Neuronal stem cell (in vitro differentiated cells): Measurements from ENCODE around the gene TSBP1.
A peak's percentile ranks its signal among the peaks of the same experiment; 100 is the strongest.

Experiments used
- DNase-seq: peaks from one replicate; pipeline ENCODE4 v3.0.0-alpha.2; 2013; ENCODE audit warnings: low spot score
- H2AFZ ChIP-seq: one replicate; pipeline ENCODE4 v1.6.1; 2013; ENCODE audit warnings: mild to moderate bottlenecking, low read length, inconsistent platforms
- H2AK5ac ChIP-seq: 2 replicates; pipeline ENCODE4 v1.6.1; 2013; ENCODE audit warnings: low read depth, mild to moderate bottlenecking, inconsistent platforms, low read length, moderate library complexity, mixed read lengths
- H2BK120ac ChIP-seq: 2 replicates; pipeline ENCODE4 v1.6.1; 2013; ENCODE audit warnings: low read depth, mild to moderate bottlenecking, inconsistent platforms, low read length, moderate library complexity, mixed read lengths
- H2BK12ac ChIP-seq: one replicate; pipeline ENCODE4 v1.6.1; 2013; ENCODE audit warnings: low read length, inconsistent platforms
- H2BK15ac ChIP-seq: 2 replicates; pipeline ENCODE4 v1.6.1; 2013; ENCODE audit warnings: mild to moderate bottlenecking, low read length, inconsistent platforms, mixed read lengths
- H2BK5ac ChIP-seq: one replicate; pipeline ENCODE4 v1.6.1; 2013; ENCODE audit warnings: inconsistent platforms, mild to moderate bottlenecking, low read length, moderate library complexity
- H3K14ac ChIP-seq: one replicate; pipeline ENCODE4 v1.6.1; 2013; ENCODE audit warnings: low read length, inconsistent platforms
- H3K18ac ChIP-seq: 2 replicates; pipeline ENCODE4 v1.6.1; 2013; ENCODE audit warnings: low read length, inconsistent platforms
- H3K23ac ChIP-seq: 2 replicates; pipeline ENCODE4 v1.6.1; 2013; ENCODE audit warnings: low read depth, mild to moderate bottlenecking, mixed read lengths, low read length, inconsistent platforms; ENCODE audit not compliant: poor library complexity
- H3K27ac ChIP-seq: replicated peaks from 3 replicates; pipeline ENCODE4 v1.5.1; 2013; ENCODE audit warnings: low read length, inconsistent platforms
- H3K27me3 ChIP-seq, 3 experiments: 2 replicates each; pipeline ENCODE4 v1.6.1; 2013; ENCODE audit warnings: low read length in 3 of 3, mild to moderate bottlenecking in 2 of 3, inconsistent platforms in 1 of 3, low read depth in 1 of 3, mixed read lengths in 1 of 3, moderate library complexity in 1 of 3; ENCODE audit not compliant: control insufficient read depth in 3 of 3, insufficient read depth in 3 of 3
- H3K36me3 ChIP-seq, 2 donors: replicated peaks in 1 of 2; 2 replicates each; pipeline ENCODE4 v1.6.1; 2013; ENCODE audit warnings: low read length in 2 of 2; ENCODE audit not compliant: control insufficient read depth in 2 of 2, insufficient read depth in 2 of 2
- H3K4ac ChIP-seq: 2 replicates; pipeline ENCODE4 v1.6.1; 2013; ENCODE audit warnings: inconsistent platforms, mild to moderate bottlenecking, low read length, moderate library complexity
- H3K4me1 ChIP-seq, 2 donors: 1 replicate in 1 of 2; 2 replicates in 1 of 2; pipeline ENCODE4 v1.6.1; 2013; ENCODE audit warnings: low read length in 2 of 2, low read depth in 1 of 2; ENCODE audit not compliant: control insufficient read depth in 2 of 2, insufficient read depth in 1 of 2
- H3K4me2 ChIP-seq: one replicate; pipeline ENCODE4 v1.6.1; 2013; ENCODE audit warnings: mild to moderate bottlenecking, low read length, inconsistent platforms; ENCODE audit not compliant: insufficient read depth, poor library complexity, severe bottlenecking
- H3K4me3 ChIP-seq, 2 donors: 2 replicates each; pipeline ENCODE4 v1.5.1; 2013; ENCODE audit warnings: low read length in 2 of 2, mild to moderate bottlenecking in 2 of 2, inconsistent platforms in 1 of 2, moderate library complexity in 1 of 2
- H3K79me1 ChIP-seq: one replicate; pipeline ENCODE4 v1.6.1; 2013; ENCODE audit warnings: low read depth, mild to moderate bottlenecking, inconsistent platforms, low read length, moderate library complexity
- H3K9ac ChIP-seq: one replicate; pipeline ENCODE4 v1.6.1; 2013; ENCODE audit warnings: mild to moderate bottlenecking, low read depth, low read length, inconsistent platforms; ENCODE audit not compliant: poor library complexity
- H3K9me3 ChIP-seq, 2 donors: replicated peaks in 1 of 2; 2 replicates each; pipeline versions ENCODE3 to v1.6.1; 2013; ENCODE audit warnings: low read length in 2 of 2, mild to moderate bottlenecking in 2 of 2, inconsistent platforms in 1 of 2, low read depth in 1 of 2, mixed read lengths in 1 of 2, moderate library complexity in 1 of 2; ENCODE audit not compliant: control insufficient read depth in 2 of 2, insufficient read depth in 1 of 2
- H4K8ac ChIP-seq: one replicate; pipeline ENCODE4 v1.6.1; 2013; ENCODE audit warnings: low read depth, mild to moderate bottlenecking, inconsistent platforms, low read length, moderate library complexity
- H4K91ac ChIP-seq: one replicate; pipeline ENCODE4 v1.6.1; 2013; ENCODE audit warnings: low read length, low read depth, mild to moderate bottlenecking, inconsistent platforms; ENCODE audit not compliant: poor library complexity
- WGBS, 2 donors: extraction: QIAGEN DNeasy Blood & Tissue Kit; methylation state at CpG; one replicate each; pipeline ENCODE4 v1.1.7; 2013; ENCODE audit warnings: missing lambda C conversion rate in 2 of 2, mixed read lengths in 1 of 2; ENCODE audit not compliant: insufficient read length in 2 of 2, insufficient replicate concordance in 1 of 2; ENCODE audit errors: extremely low coverage in 2 of 2; 5-methylcytosine and 5-hydroxymethylcytosine counted together

Gene TSBP1

GRCh38 chr6:32405656-32406055 lies 34.0 kb upstream of the TSBP1 start:
- no peak overlapping the region for H2BK120ac ChIP-seq
- no peak overlapping the region for H3K27ac ChIP-seq
- H3K18ac ChIP-seq, result no peak overlapping the region
- no peak overlapping the region for H2AK5ac ChIP-seq
- H3K9ac ChIP-seq, result no peak overlapping the region
- no peak for DNase-seq
- no peaks in the 10 kb centered on the region for H3K36me3 ChIP-seq
- H2BK15ac ChIP-seq, result no peak overlapping the region
- H2AFZ ChIP-seq, result no peak overlapping the region
- H3K4ac ChIP-seq, result no peak overlapping the region
- no CpG with 5 or more reads among the region's 1 CpG for WGBS, 2 donors
- H3K14ac ChIP-seq, result no peak overlapping the region
- no peaks in the 10 kb centered on the region for H3K79me1 ChIP-seq
- no peak overlapping the region for H4K91ac ChIP-seq
- no peak overlapping the region for H3K23ac ChIP-seq
- no peaks in the 10 kb centered on the region for H3K9me3 ChIP-seq
- H3K4me1 ChIP-seq, result peaks cover 0 to 3% of the 10 kb centered on the region in 2 donors
- no peak overlapping the region for H3K4me3 ChIP-seq
- H2BK5ac ChIP-seq, result no peak overlapping the region
- H3K4me2 ChIP-seq, result no peak overlapping the region
- no peak overlapping the region for H2BK12ac ChIP-seq
- no peak overlapping the region for H4K8ac ChIP-seq
- H3K27me3 ChIP-seq, result peaks cover 0 to 6% (median 0%) of the 10 kb centered on the region in 3 experiments

- Histone ChIP-seq H2BK5ac (no peak overlapping the region), H3K18ac (no peak overlapping the region), H3K27ac (no peak overlapping the region), H2BK12ac (no peak overlapping the region), H3K23ac (peak overlapping the region; percentile 34), H3K4ac (no peak overlapping the region), H3K36me3 (no peaks in the 10 kb centered on the region), H3K4me2 (no peak overlapping the region), H3K79me1 (no peaks in the 10 kb centered on the region), H2AK5ac (no peak overlapping the region), H3K9ac (no peak overlapping the region), H3K14ac (no peak overlapping the region), H3K27me3 (peaks cover 0 to 6% (median 0%) of the 10 kb centered on the region in 3 experiments), H3K9me3 (peaks cover 0 to 2% of the 10 kb centered on the region in 2 donors), H2BK120ac (no peak overlapping the region), H2AFZ (no peak overlapping the region), H4K91ac (no peak overlapping the region), H3K4me3 (no peak overlapping the region), H3K4me1 (peaks cover 0 to 3% of the 10 kb centered on the region in 2 donors), H4K8ac (no peak overlapping the region), H2BK15ac (no peak overlapping the region)
- DNase-seq, result no peak
- WGBS, 2 donors, result no CpG with 5 or more reads among the region's 8 CpGs
Observed at GRCh38 chr6:32402812-32403211, 31.1 kb upstream of the TSBP1 start.

- no CpG with 5 or more reads among the region's 4 CpGs for WGBS, 2 donors
- Histone ChIP-seq H3K14ac (no peak overlapping the region), H3K4ac (no peak overlapping the region)
Observed at GRCh38 chr6:32401284-32401963, 29.7 kb upstream of the TSBP1 start.

GRCh38 chr6:32397252-32397920 lies 25.7 kb upstream of the TSBP1 start:
- Histone ChIP-seq H3K4ac (no peak overlapping the region), H3K27me3 (no peaks in the 10 kb centered on the region), H2AFZ (no peak overlapping the region), H3K4me1 (no peaks in the 10 kb centered on the region), H3K79me1 (no peaks in the 10 kb centered on the region), H2BK120ac (no peak overlapping the region), H3K9ac (no peak overlapping the region), H3K4me3 (no peak overlapping the region), H3K9me3 (peaks cover 0 to 2% of the 10 kb centered on the region in 2 donors), H2BK12ac (no peak overlapping the region), H2AK5ac (no peak overlapping the region), H2BK15ac (no peak overlapping the region), H3K14ac (no peak overlapping the region), H4K8ac (no peak overlapping the region), H4K91ac (no peak overlapping the region), H2BK5ac (no peak overlapping the region), H3K18ac (no peak overlapping the region), H3K27ac (no peak overlapping the region), H3K4me2 (no peak overlapping the region), H3K36me3 (no peaks in the 10 kb centered on the region), H3K23ac (no peak overlapping the region)
- WGBS, 2 donors, result no CpG with 5 or more reads among the region's 7 CpGs
- no peak for DNase-seq

More at GRCh38 chr6:32401284-32401963, 29.7 kb upstream of the TSBP1 start:
- Histone ChIP-seq H3K9ac (no peak overlapping the region), H2BK15ac (no peak overlapping the region), H3K36me3 (no peaks in the 10 kb centered on the region), H3K79me1 (no peaks in the 10 kb centered on the region), H3K9me3 (peaks cover 0 to 2% of the 10 kb centered on the region in 2 donors), H3K27me3 (no peaks in the 10 kb centered on the region), H2AK5ac (no peak overlapping the region), H3K23ac (no peak overlapping the region), H2BK5ac (no peak overlapping the region), H3K27ac (no peak overlapping the region), H3K4me3 (no peak overlapping the region), H3K4me2 (no peak overlapping the region), H2BK12ac (no peak overlapping the region), H4K8ac (no peak overlapping the region), H2AFZ (no peak overlapping the region), H2BK120ac (no peak overlapping the region), H3K4me1 (no peaks in the 10 kb centered on the region), H4K91ac (no peak overlapping the region), H3K18ac (no peak overlapping the region)
- DNase-seq, result no peak
